IMR-90 (cell line): ENCODE data around the gene SERPINA4. TPM values are rescaled to one million over a fixed set of nuclear protein-coding genes. Genes with fewer than 3 reads are reported as not detected.
"Not testable (repeated sequence)": the region's sequence is repeated elsewhere in the genome, so short reads cannot be mapped to it uniquely, and the experiment has no call there.

Experiments used
- ATAC-seq: fragments of 200-7000 bp; cut with Tn5 transposase; 2 replicates; pipeline ENCODE4 v1.9.1; 2020; ENCODE audit warnings: low read depth, mild to moderate bottlenecking, moderate library complexity
- BruUV-seq: library from RNA; stranded (reverse); fragments of 400-500 nt; replicated peaks from 2 replicates; lab custom pipeline; 2021; lab: Mats Ljungman, UMichigan
- CTCF ChIA-PET: fragments of 300-600 bp; formaldehyde crosslinking; extraction: SDS; loops from one replicate; lab custom pipeline; 2021; ENCODE audit warnings: antibody characterized with exemption; lab: Yijun Ruan, JAX
- POLR2A ChIA-PET: fragments of 300-600 bp; sonication (Branson Sonifier 250); formaldehyde crosslinking; loops from one replicate; lab custom pipeline; 2022; ENCODE audit warnings: antibody characterized with exemption; ENCODE audit not compliant: unreplicated experiment; lab: Charles Lee
- DNase-seq: peaks from one replicate; pipeline ENCODE4 v3.0.0; 2013
- H2AFZ ChIP-seq: replicated peaks from 2 replicates; pipeline ENCODE3; 2013; ENCODE audit warnings: low read length, mild to moderate bottlenecking; ENCODE audit not compliant: poor library complexity
- H2AK5ac ChIP-seq: 2 replicates; pipeline ENCODE4 v1.6.1; 2013; ENCODE audit warnings: low read depth, low read length, inconsistent platforms
- H2AK9ac ChIP-seq: replicated peaks from 2 replicates; pipeline ENCODE3; 2013; ENCODE audit warnings: mild to moderate bottlenecking, low read depth, low read length, moderate library complexity; ENCODE audit not compliant: poor library complexity
- H2BK120ac ChIP-seq: 2 replicates; pipeline ENCODE4 v1.6.1; 2013; ENCODE audit warnings: low read depth, low read length, inconsistent platforms
- H2BK15ac ChIP-seq: 3 replicates; pipeline ENCODE4 v1.6.1; 2013; ENCODE audit warnings: low read depth, low read length, inconsistent platforms
- H2BK20ac ChIP-seq: 2 replicates; pipeline ENCODE4 v1.6.1; 2013; ENCODE audit warnings: low read depth, mild to moderate bottlenecking, inconsistent platforms, low read length, moderate library complexity
- H2BK5ac ChIP-seq: 2 replicates; pipeline ENCODE4 v1.6.1; 2013; ENCODE audit warnings: mild to moderate bottlenecking, low read depth, low read length, inconsistent platforms; ENCODE audit not compliant: poor library complexity, severe bottlenecking
- H3K14ac ChIP-seq: replicated peaks from 2 replicates; pipeline ENCODE4 v1.6.1; 2013; ENCODE audit warnings: low read depth, low read length, inconsistent platforms
- H3K18ac ChIP-seq: 2 replicates; pipeline ENCODE4 v1.6.1; 2013; ENCODE audit warnings: low read depth, low read length, control low read depth
- H3K23ac ChIP-seq: 2 replicates; pipeline ENCODE4 v1.6.1; 2013; ENCODE audit warnings: low read depth, low read length, inconsistent platforms
- H3K27ac ChIP-seq: 2 replicates; pipeline ENCODE4 v1.5.1; 2013; ENCODE audit warnings: mild to moderate bottlenecking, control low read depth, low read length; ENCODE audit not compliant: insufficient read depth
- H3K27me3 ChIP-seq: 2 replicates; pipeline ENCODE4 v1.6.1; 2013; ENCODE audit warnings: low read length; ENCODE audit not compliant: control insufficient read depth, insufficient read depth
- H3K36me3 ChIP-seq: 2 replicates; pipeline ENCODE4 v1.6.1; 2013; ENCODE audit warnings: low read length, mixed read lengths; ENCODE audit not compliant: control insufficient read depth, insufficient read depth
- H3K4ac ChIP-seq: 2 replicates; pipeline ENCODE4 v1.6.1; 2013; ENCODE audit warnings: low read depth, low read length, inconsistent platforms
- H3K4me1 ChIP-seq: 2 replicates; pipeline ENCODE4 v1.6.1; 2013; ENCODE audit warnings: low read length, mixed read lengths; ENCODE audit not compliant: control insufficient read depth, insufficient read depth
- H3K4me2 ChIP-seq: 2 replicates; pipeline ENCODE4 v1.6.1; 2013; ENCODE audit warnings: low read depth, mild to moderate bottlenecking, control low read depth, low read length, moderate library complexity
- H3K4me3 ChIP-seq: 2 replicates; pipeline ENCODE4 v1.5.1; 2013; ENCODE audit warnings: low read depth, mild to moderate bottlenecking, control low read depth, low read length, moderate library complexity; ENCODE audit not compliant: insufficient read depth
- H3K56ac ChIP-seq: 2 replicates; pipeline ENCODE4 v1.6.1; 2013; ENCODE audit warnings: low read length, inconsistent platforms; ENCODE audit not compliant: insufficient read depth; ENCODE audit errors: extremely low read depth
- H3K79me1 ChIP-seq, 2 experiments: 2 replicates each; pipeline ENCODE4 v1.6.1; 2013; ENCODE audit warnings: low read length in 2 of 2, inconsistent platforms in 1 of 2, low read depth in 1 of 2
- H3K9ac ChIP-seq: 2 replicates; pipeline ENCODE4 v1.6.1; 2013; ENCODE audit warnings: low read depth, low read length, control low read depth
- H3K9me1 ChIP-seq: 2 replicates; pipeline ENCODE4 v1.6.1; 2013; ENCODE audit warnings: low read length, inconsistent platforms; ENCODE audit not compliant: insufficient read depth
- H3K9me3 ChIP-seq: 2 replicates; pipeline ENCODE4 v1.6.1; 2013; ENCODE audit warnings: low read length; ENCODE audit not compliant: control insufficient read depth, insufficient read depth
- H4K20me1 ChIP-seq: 2 replicates; pipeline ENCODE4 v1.6.1; 2013; ENCODE audit warnings: low read length, inconsistent platforms; ENCODE audit not compliant: insufficient read depth
- H4K5ac ChIP-seq: 2 replicates; pipeline ENCODE4 v1.6.1; 2013; ENCODE audit warnings: mild to moderate bottlenecking, low read depth, low read length, control low read depth
- H4K8ac ChIP-seq, 2 experiments: 2 replicates each; pipeline ENCODE4 v1.6.1; 2013; ENCODE audit warnings: low read depth in 2 of 2, low read length in 2 of 2, control low read depth in 1 of 2, inconsistent platforms in 1 of 2
- H4K91ac ChIP-seq: 2 replicates; pipeline ENCODE4 v1.6.1; 2013; ENCODE audit warnings: low read depth, low read length, inconsistent platforms; ENCODE audit not compliant: insufficient read depth
- WGBS, 2 experiments: methylation state at CpG; one replicate each; pipeline versions ENCODE4 v1.1.5 to v1.1.7; 2013; ENCODE audit warnings: missing lambda C conversion rate in 2 of 2; ENCODE audit not compliant: insufficient read length in 1 of 2; ENCODE audit errors: extremely low coverage in 2 of 2; 5-methylcytosine and 5-hydroxymethylcytosine counted together
- dilution Hi-C: fragments of 300-500 bp; cut with HindIII; formaldehyde crosslinking; loops from one replicate; pipeline ENCODE4 v1.14.3; 2018; ENCODE audit warnings: low sequenced_read_pairs; ENCODE audit not compliant: unreplicated experiment
- in situ Hi-C: fragments of 300-500 bp; cut with MboI; formaldehyde crosslinking; loops from 3 replicates; pipeline ENCODE4 v1.14.3; 2019; ENCODE audit warnings: low sequenced_read_pairs, inconsistent platforms, mixed read lengths
- intact Hi-C: fragments of 100-400 bp; cut with micrococcal nuclease; formaldehyde crosslinking; loops from 2 replicates; pipeline ENCODE4 v1.10.0; 2022
- polyA plus RNA-seq, 3 experiments: library from polyadenylated mRNA; depleted of rRNA; stranded (reverse); fragments of >200 nt; gene quantifications; 2 replicates each; pipeline ENCODE4 v1.2.3, GENCODE V29; 2012; ENCODE audit warnings: low replicate concordance in 1 of 3
- total RNA-seq: library from RNA; depleted of rRNA; stranded (reverse); fragments of >200 nt; gene quantifications from 2 replicates; pipeline ENCODE4 v1.2.3, GENCODE V29; 2012

Gene SERPINA4
- total and polyA plus RNA-seq, 2 of the 4 experiments (the other 2 are of a cell fraction), result not detected

DNA sequence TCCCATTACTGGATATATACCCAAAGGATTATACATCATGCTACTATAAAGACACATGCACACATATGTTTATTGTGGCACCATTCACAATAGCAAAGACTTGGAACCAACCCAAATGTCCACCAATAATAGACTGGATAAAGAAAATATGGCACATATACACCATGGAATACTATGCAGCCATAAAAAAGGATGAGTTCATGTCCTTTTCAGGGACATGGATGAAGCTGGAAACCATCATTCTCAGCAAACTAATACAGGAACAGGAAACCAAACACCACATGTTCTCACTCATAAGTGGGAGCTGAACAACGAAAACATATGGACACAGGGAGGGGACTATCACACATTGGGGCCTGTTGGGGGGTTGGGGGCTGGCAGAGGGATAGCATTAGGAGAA lies 47.7 kb downstream of the SERPINA4 start:
- peaks cover 14% of the 10 kb centered on the region for H3K4me1 ChIP-seq
- H3K27me3 ChIP-seq, H4K5ac ChIP-seq, ATAC-seq, H2BK15ac ChIP-seq, H3K4me2 ChIP-seq, dilution Hi-C loops, H3K36me3 ChIP-seq, H2BK5ac ChIP-seq, H3K56ac ChIP-seq, POLR2A ChIA-PET, H3K9me3 ChIP-seq, H2AK9ac ChIP-seq, H4K91ac ChIP-seq, BruUV-seq, H3K4me3 ChIP-seq, H3K4ac ChIP-seq, H3K9me1 ChIP-seq, DNase-seq, H2BK120ac ChIP-seq, H2BK20ac ChIP-seq, in situ Hi-C loops, intact Hi-C loops, H4K20me1 ChIP-seq, H3K23ac ChIP-seq, H3K27ac ChIP-seq, H3K18ac ChIP-seq, H4K8ac ChIP-seq, H2AK5ac ChIP-seq, CTCF ChIA-PET, H3K9ac ChIP-seq, H3K79me1 ChIP-seq, H3K14ac ChIP-seq, H2AFZ ChIP-seq: not testable (repeated sequence)
- WGBS, 2 experiments, result no CpG with 5 or more reads among the region's 1 CpG
